Keratinocyte (primary cell): Measurements from ENCODE around the gene SETDB1. TPM values are rescaled to one million over a fixed set of nuclear protein-coding genes. Genes with fewer than 3 reads are reported as not detected.

Source experiments
- DNase-seq: peaks from one replicate; pipeline ENCODE4 v3.0.0-alpha.2; 2011; ENCODE audit warnings: low read depth, missing footprints, low spot score
- FAIRE-seq: peaks from 2 replicates; lab custom pipeline; 2011; peaks lifted over from hg19 to GRCh38; lab: Jason Lieb, UNC
- H2AFZ ChIP-seq: 2 replicates; pipeline ENCODE4 v1.6.0; 2012; ENCODE audit warnings: low read length, control low read depth, inconsistent platforms; ENCODE audit not compliant: control insufficient read depth
- H3K27ac ChIP-seq: 2 replicates; pipeline ENCODE4 v1.5.1; 2011; ENCODE audit warnings: low read length; ENCODE audit not compliant: control insufficient read depth, insufficient read depth
- H3K27me3 ChIP-seq: 3 replicates; pipeline ENCODE4 v1.6.0; 2011; ENCODE audit warnings: low read length; ENCODE audit not compliant: control insufficient read depth, insufficient read depth; ENCODE audit errors: extremely low read depth
- H3K36me3 ChIP-seq, 2 experiments: 2 replicates in 1 of 2; 3 replicates in 1 of 2; pipeline ENCODE4 v1.5.1; 2011; ENCODE audit warnings: low read length in 2 of 2, mild to moderate bottlenecking in 1 of 2; ENCODE audit not compliant: control insufficient read depth in 2 of 2, insufficient read depth in 2 of 2; ENCODE audit errors: extremely low read depth in 1 of 2
- H3K4me1 ChIP-seq: 3 replicates; pipeline ENCODE4 v1.5.1; 2011; ENCODE audit warnings: low read length; ENCODE audit not compliant: control insufficient read depth, insufficient read depth; ENCODE audit errors: extremely low read depth
- H3K4me2 ChIP-seq: 3 replicates; pipeline ENCODE4 v1.6.0; 2011; ENCODE audit warnings: low read depth, low read length; ENCODE audit not compliant: control insufficient read depth, insufficient read depth; ENCODE audit errors: extremely low read depth
- H3K4me3 ChIP-seq, 3 experiments: fragments of 200-600 bp in 1 of 3; sonication (generic) in 1 of 3; 2 replicates in 2 of 3; 3 replicates in 1 of 3; pipeline ENCODE4 v1.5.1; 2011 to 2016; ENCODE audit warnings: low read length in 3 of 3, mild to moderate bottlenecking in 3 of 3, control low read depth in 2 of 3, inconsistent platforms in 1 of 3, low read depth in 1 of 3, mixed read lengths in 1 of 3, mixed run types in 1 of 3, moderate library complexity in 1 of 3; ENCODE audit not compliant: control insufficient read depth in 2 of 3, insufficient read depth in 2 of 3; ENCODE audit errors: extremely low read depth in 1 of 3
- H3K79me2 ChIP-seq: 2 replicates; pipeline ENCODE4 v1.6.0; 2012; ENCODE audit warnings: low read length; ENCODE audit not compliant: control insufficient read depth, insufficient read depth
- H3K9ac ChIP-seq: 3 replicates; pipeline ENCODE4 v1.6.0; 2011; ENCODE audit warnings: low read length; ENCODE audit not compliant: control insufficient read depth, insufficient read depth; ENCODE audit errors: extremely low read depth
- H3K9me1 ChIP-seq: 3 replicates; pipeline ENCODE4 v1.6.0; 2011; ENCODE audit warnings: low read length; ENCODE audit not compliant: control insufficient read depth, insufficient read depth; ENCODE audit errors: extremely low read depth
- H3K9me3 ChIP-seq: 2 replicates; pipeline ENCODE4 v1.5.1; 2012; ENCODE audit warnings: low read depth, low read length; ENCODE audit not compliant: control insufficient read depth
- H4K20me1 ChIP-seq: 3 replicates; pipeline ENCODE4 v1.6.0; 2011; ENCODE audit warnings: low read length; ENCODE audit not compliant: control insufficient read depth, insufficient read depth; ENCODE audit errors: extremely low read depth
- CTCF ChIP-seq, 3 experiments: IDR thresholded peaks in 1 of 3; conservative IDR thresholded peaks in 1 of 3; optimal IDR thresholded peaks in 1 of 3; 2 replicates in 2 of 3; 3 replicates in 1 of 3; pipeline versions ENCODE3 to v1.5.1; 2011; ENCODE audit warnings: low read length in 3 of 3, mild to moderate bottlenecking in 3 of 3, moderate library complexity in 2 of 3, control low read depth in 1 of 3, inconsistent platforms in 1 of 3; ENCODE audit not compliant: insufficient read depth in 2 of 3; ENCODE audit errors: extremely low read depth in 1 of 3
- EZH2 ChIP-seq: IDR thresholded peaks from one replicate; pipeline ENCODE4 v1.6.1; 2012; ENCODE audit warnings: inconsistent platforms, mild to moderate bottlenecking, low read length, moderate library complexity
- dilution Hi-C: fragments of 300-500 bp; cut with MboI; formaldehyde crosslinking; loops from one replicate; pipeline ENCODE4 v1.7.0; 2020; ENCODE audit warnings: low sequenced_read_pairs; ENCODE audit not compliant: extremely low pct_ligation_motif_present
- polyA plus RNA-seq, 5 experiments: library from polyadenylated mRNA; depleted of rRNA in 3 of 5; stranded (reverse) in 3 of 5; stranded (forward) in 1 of 5; unstranded in 1 of 5; fragments of >200 nt; gene quantifications; 1 replicate in 1 of 5; 2 replicates in 3 of 5; 3 replicates in 1 of 5; pipeline versions ENCODE4 v1.2.1 to v1.2.3, GENCODE V29; 2011 to 2012; ENCODE audit warnings: missing spikeins in 2 of 5, low read depth in 1 of 5, low replicate concordance in 1 of 5

SETDB1 gene
- polyA plus RNA-seq, 1 donor (not counting 4 experiments of a cell fraction or from before 2014, with no cell fraction given), result 31.3 TPM

- peak overlapping the region; percentile 14 for H2AFZ ChIP-seq
- peaks cover 0 to 2% of the 10 kb centered on the region in 2 experiments for H3K36me3 ChIP-seq
- FAIRE-seq, result no peak
- dilution Hi-C loops, result no loop called here
- H3K9me3 ChIP-seq, result no peaks in the 10 kb centered on the region
- no peak overlapping the region for H3K9ac ChIP-seq
- no peak for DNase-seq
- H3K27ac ChIP-seq, result no peak overlapping the region
- H4K20me1 ChIP-seq, result no peaks in the 10 kb centered on the region
- H3K4me2 ChIP-seq, result peak overlapping the region; percentile 50
- H3K9me1 ChIP-seq, result no peaks in the 10 kb centered on the region
- H3K4me3 ChIP-seq, result no peak overlapping the region
- TF ChIP-seq EZH2, result no peak
- TF ChIP-seq CTCF (optimal IDR thresholded peaks at IDR 0.05 in 1 of 3, IDR thresholded peaks at IDR 0.05 in 1 of 3, conservative IDR thresholded peaks at IDR 0.05 in 1 of 3; ENCODE audit: extremely low read depth in 1 of 3, insufficient read depth in 2 of 3, low read length in 3 of 3), result no peak
- peaks cover 8% of the 10 kb centered on the region for H3K4me1 ChIP-seq
- H3K27me3 ChIP-seq, result no peaks in the 10 kb centered on the region
- no peaks in the 10 kb centered on the region for H3K79me2 ChIP-seq
Measured at GRCh38 chr1:150995460-150995859, 69.3 kb downstream of the SETDB1 start.

GRCh38 chr1:150995896-150996295 is 69.7 kb downstream of the SETDB1 start:
- no peak overlapping the region for H3K27ac ChIP-seq
- no peaks in the 10 kb centered on the region for H3K9me1 ChIP-seq
- dilution Hi-C loops, result no loop called here
- no peaks in the 10 kb centered on the region for H3K79me2 ChIP-seq
- H3K36me3 ChIP-seq, result peaks cover 0 to 2% of the 10 kb centered on the region in 2 experiments
- TF ChIP-seq EZH2 (no peak), CTCF (optimal IDR thresholded peaks at IDR 0.05 in 1 of 3, IDR thresholded peaks at IDR 0.05 in 1 of 3, conservative IDR thresholded peaks at IDR 0.05 in 1 of 3; ENCODE audit: extremely low read depth in 1 of 3, insufficient read depth in 2 of 3, low read length in 3 of 3) (peak; percentile 42 to 66 (median 54))
- H3K27me3 ChIP-seq, result no peaks in the 10 kb centered on the region
- no peak overlapping the region for H3K4me3 ChIP-seq
- H3K9me3 ChIP-seq, result no peaks in the 10 kb centered on the region
- H2AFZ ChIP-seq, result peak overlapping the region; percentile 14
- H3K4me2 ChIP-seq, result peak overlapping the region; percentile 50
- H3K4me1 ChIP-seq, result peaks cover 8% of the 10 kb centered on the region
- DNase-seq (no peak), FAIRE-seq (no peak)
- H4K20me1 ChIP-seq, result no peaks in the 10 kb centered on the region
- no peak overlapping the region for H3K9ac ChIP-seq
